Sigmoid colon (tissue), 4 donors: Measurements from ENCODE around the gene RHOU.

Experiments used
- CTCF ChIP-seq, 4 experiments: fragments of 450-650 bp in 3 of 4; fragments of 200-600 bp in 1 of 4; IDR thresholded peaks; one replicate each; pipeline ENCODE4 v1.5.1; 2016 to 2019; ENCODE audit warnings: antibody characterized with exemption in 4 of 4, mild to moderate bottlenecking in 3 of 4, moderate library complexity in 2 of 4
- POLR2A ChIP-seq, 2 donors: fragments of 450-650 bp; IDR thresholded peaks; one replicate each; pipeline ENCODE4 v1.6.1; 2016; ENCODE audit warnings: antibody characterized with exemption in 2 of 2, mild to moderate bottlenecking in 2 of 2, moderate library complexity in 2 of 2
- POLR2AphosphoS5 ChIP-seq, 4 donors: sonication (generic); formaldehyde crosslinking; IDR thresholded peaks; one replicate each; pipeline ENCODE4 v1.6.1; 2017; ENCODE audit warnings: antibody characterized with exemption in 4 of 4

DNA sequence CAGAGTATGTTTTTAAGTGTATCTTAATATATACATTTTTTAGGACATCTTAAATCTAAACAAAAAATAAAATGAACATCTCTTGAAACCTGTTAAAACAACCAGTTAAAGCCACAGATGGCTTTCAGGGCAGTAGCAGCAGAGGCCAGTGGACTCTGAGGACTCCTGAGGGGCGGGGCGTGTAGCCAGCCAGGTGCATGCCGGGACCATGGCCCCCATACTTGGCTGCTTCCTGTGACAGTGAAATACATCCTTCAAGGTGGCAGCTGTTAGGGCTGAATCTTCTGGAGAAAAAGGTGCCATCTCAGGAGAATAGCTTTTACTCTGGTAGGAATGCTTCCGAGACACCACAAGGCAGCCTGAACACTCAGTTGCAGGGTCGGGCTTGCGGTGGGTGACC, 9.6 kb downstream of the RHOU start:
- TF ChIP-seq CTCF (IDR thresholded peaks at IDR 0.05), result no peak
- TF ChIP-seq POLR2AphosphoS5 (IDR thresholded peaks at IDR 0.05), result no peak
- TF ChIP-seq POLR2A (IDR thresholded peaks at IDR 0.05), result no peak
